Measurements from ENCODE around the gene AADACL2. TPM values are rescaled to one million over a fixed set of nuclear protein-coding genes. Genes with fewer than 3 reads are reported as not detected.

The AADACL2 gene
- total and polyA plus RNA-seq, 9 of the 15 experiments (the other 6 are each of a cell fraction or from before 2014, with no cell fraction given): not detected

GRCh38 chr3:151740581-151740980, 6.9 kb downstream of the AADACL2 start:
- Histone ChIP-seq H3K9me1 (ENCODE audit: control insufficient read depth, insufficient read depth, low read length) (no peaks in the 10 kb centered on the region), H3K27me3 (ENCODE audit: control insufficient read depth in 2 of 2, insufficient read depth in 2 of 2, low read length in 2 of 2) (no peaks in the 10 kb centered on the region), H3K36me3 (ENCODE audit: control insufficient read depth, insufficient read depth, low read length) (no peaks in the 10 kb centered on the region), H3K27ac (ENCODE audit: extremely low read depth, low read depth, low read length) (no peak overlapping the region), H3K79me2 (ENCODE audit: control insufficient read depth, insufficient read depth, low read length) (no peaks in the 10 kb centered on the region), H4K20me1 (replicated peaks; ENCODE audit: control insufficient read depth, insufficient read depth, low read length) (no peaks in the 10 kb centered on the region), H2AFZ (ENCODE audit: low read depth, low read length) (no peak overlapping the region), H3K4me1 (replicated peaks in 1 of 2; ENCODE audit: control insufficient read depth in 2 of 2, insufficient read depth in 2 of 2, low read length in 2 of 2) (no peaks in the 10 kb centered on the region), H3K4me2 (ENCODE audit: insufficient read depth, low read length) (no peak overlapping the region), H3K9ac (ENCODE audit: insufficient read depth in 1 of 2, low read depth in 2 of 2, low read length in 2 of 2) (no peak overlapping the region), H3K4me3 (no peak overlapping the region), H3K9me3 (replicated peaks; ENCODE audit: control insufficient read depth, insufficient read depth, low read depth, low read length) (no peaks in the 10 kb centered on the region)
- no TSS peak for BruUV-seq (replicated peaks)
- TF ChIP-seq ZBTB26 (CRISPR knock-in tag; IDR thresholded peaks at IDR 0.05) (no peak), ZBTB43 (CRISPR knock-in tag; IDR thresholded peaks at IDR 0.05) (no peak), IRF9 (tag; IDR thresholded peaks at IDR 0.05) (no peak), ELK3 (CRISPR knock-in tag; IDR thresholded peaks at IDR 0.05) (no peak), ESRRB (CRISPR knock-in tag; IDR thresholded peaks at IDR 0.05; ENCODE audit: borderline replicate concordance) (no peak), TFE3 (CRISPR knock-in tag; IDR thresholded peaks at IDR 0.05) (no peak), HIVEP1 (CRISPR knock-in tag; IDR thresholded peaks at IDR 0.05) (no peak), ZNF764 (CRISPR knock-in tag; IDR thresholded peaks at IDR 0.05; ENCODE audit: low read depth) (no peak), RFX1 (IDR thresholded peaks at IDR 0.05) (no peak)
- in situ Hi-C loops (cut with MboI): no loop called here
- CTCF ChIA-PET (ENCODE audit: low intra/inter-chr PET ratio): no interaction called here
- ATAC-seq: no peak
- no peak for FAIRE-seq
- POLR2A ChIA-PET: no interaction called here
- intact Hi-C loops (cut with micrococcal nuclease): no loop called here
- no peak for DNase-seq (ENCODE audit: extremely low read depth in 1 of 4, low spot score in 3 of 4)
- WGBS (ENCODE audit: insufficient coverage, low coverage, missing lambda C conversion rate): 25% methylated on average over 4 of the region's 4 CpGs
